ENCODE data around the gene TK2. TPM values are rescaled to one million over a fixed set of nuclear protein-coding genes. Genes with fewer than 3 reads are reported as not detected.

Gene TK2
- total and polyA plus RNA-seq, 9 of the 15 experiments (the other 6 are each of a cell fraction or from before 2014, with no cell fraction given): 1.1 to 10.2 (median 5.3) TPM

- no peak for TF ChIP-seq RNF219 (CRISPR knock-in tag; IDR thresholded peaks at IDR 0.05)
These were observed 66.1 kb downstream of the TK2 start (continued) for GRCh38 chr16:66483689-66484452.

GRCh38 chr16:66481943-66482390, 68.0 kb downstream of the TK2 start:
- Histone ChIP-seq H3K4me1 (replicated peaks in 1 of 2; ENCODE audit: control insufficient read depth in 2 of 2, insufficient read depth in 2 of 2, low read length in 2 of 2) (peaks cover 6 to 9% of the 10 kb centered on the region in 2 experiments; a peak in 4 of 5 replicates), H3K4me2 (ENCODE audit: insufficient read depth, low read length) (no peak overlapping the region), H3K9me1 (ENCODE audit: control insufficient read depth, insufficient read depth, low read length) (peaks cover 4% of the 10 kb centered on the region), H3K9me3 (replicated peaks; ENCODE audit: control insufficient read depth, insufficient read depth, low read depth, low read length) (no peaks in the 10 kb centered on the region), H2AFZ (ENCODE audit: low read depth, low read length) (no peak overlapping the region), H3K27me3 (ENCODE audit: control insufficient read depth in 2 of 2, insufficient read depth in 2 of 2, low read length in 2 of 2) (peaks cover 0 to 11% of the 10 kb centered on the region in 2 experiments; a peak in 2 of 5 replicates), H4K20me1 (replicated peaks; ENCODE audit: control insufficient read depth, insufficient read depth, low read length) (no peaks in the 10 kb centered on the region), H3K79me2 (ENCODE audit: control insufficient read depth, insufficient read depth, low read length) (no peaks in the 10 kb centered on the region), H3K9ac (ENCODE audit: insufficient read depth in 1 of 2, low read depth in 2 of 2, low read length in 2 of 2) (no peak overlapping the region), H3K4me3 (no peak overlapping the region), H3K36me3 (ENCODE audit: control insufficient read depth, insufficient read depth, low read length) (no peaks in the 10 kb centered on the region), H3K27ac (ENCODE audit: extremely low read depth, low read depth, low read length) (no peak overlapping the region)
- 5% methylated on average over 7 of the region's 7 CpGs for WGBS (ENCODE audit: insufficient coverage, low coverage, missing lambda C conversion rate)
- TF ChIP-seq FIP1L1 (IDR thresholded peaks at IDR 0.05; ENCODE audit: low read depth, low read length, poor library complexity, severe bottlenecking): no peak
- no peak for TF ChIP-seq PHTF2 (CRISPR knock-in tag; IDR thresholded peaks at IDR 0.05)
- TF ChIP-seq HMG20A (CRISPR knock-in tag; conservative IDR thresholded peaks at IDR 0.05): no peak
- TF ChIP-seq ZNF398 (CRISPR knock-in tag; IDR thresholded peaks at IDR 0.05): no peak
- TF ChIP-seq BCL6 (CRISPR knock-in tag; IDR thresholded peaks at IDR 0.05): no peak
- TF ChIP-seq CREM (IDR thresholded peaks at IDR 0.05; ENCODE audit: low read depth): no peak
- no peak for TF ChIP-seq GTF2E2 (tag; IDR thresholded peaks at IDR 0.05)
- TF ChIP-seq GABPB2 (CRISPR knock-in tag; conservative IDR thresholded peaks at IDR 0.05): no peak
- no peak for ATAC-seq
- intact Hi-C loops (cut with micrococcal nuclease) (no loop called here), in situ Hi-C loops (cut with MboI) (no loop called here)
- ChIA-PET POLR2A (no interaction called here), CTCF (ENCODE audit: low intra/inter-chr PET ratio) (no interaction called here)
- DNase-seq (ENCODE audit: extremely low read depth in 1 of 4, low spot score in 3 of 4): no peak
- no TSS peak for BruUV-seq (replicated peaks)
- FAIRE-seq: no peak
